H1 (cell line): Measurements from ENCODE around the gene PSMC3IP. TPM values are rescaled to one million over a fixed set of nuclear protein-coding genes. Genes with fewer than 3 reads are reported as not detected.

Source experiments
- CTCF ChIA-PET: fragments of 300-600 bp; sonication (Branson Sonifier 250); formaldehyde crosslinking; loops from one replicate; lab custom pipeline; 2021; ENCODE audit not compliant: partially characterized antibody; lab: Charles Lee
- POLR2A ChIA-PET: fragments of 300-600 bp; sonication (Branson Sonifier 250); formaldehyde crosslinking; loops from one replicate; lab custom pipeline; 2021; ENCODE audit warnings: inconsistent platforms; ENCODE audit not compliant: partially characterized antibody; lab: Charles Lee
- DNase-seq, 2 experiments: peaks; one replicate each; pipeline versions ENCODE4 v3.0.0 to v3.0.0-alpha.2; 2010 to 2022; ENCODE audit warnings: low spot score in 2 of 2, low read depth in 1 of 2, mixed read lengths in 1 of 2
- FAIRE-seq: peaks from 2 replicates; lab custom pipeline; 2011; peaks lifted over from hg19 to GRCh38; lab: Jason Lieb, UNC
- H2AFZ ChIP-seq: 2 replicates; pipeline ENCODE4 v1.8.1; 2012; ENCODE audit warnings: low read length, inconsistent platforms
- H2AK5ac ChIP-seq: 2 replicates; pipeline ENCODE4 v1.6.1; 2013; ENCODE audit warnings: low read depth, low read length
- H2BK120ac ChIP-seq: replicated peaks from 2 replicates; pipeline ENCODE3; 2013; ENCODE audit warnings: low read depth, low read length, inconsistent platforms
- H2BK12ac ChIP-seq: 2 replicates; pipeline ENCODE4 v1.6.1; 2013; ENCODE audit warnings: low read depth, low read length
- H2BK15ac ChIP-seq: 2 replicates; pipeline ENCODE4 v1.6.1; 2013; ENCODE audit warnings: low read length
- H2BK20ac ChIP-seq: 2 replicates; pipeline ENCODE4 v1.6.1; 2013; ENCODE audit warnings: low read length
- H2BK5ac ChIP-seq: 2 replicates; pipeline ENCODE4 v1.6.1; 2013; ENCODE audit warnings: low read depth, low read length
- H3K14ac ChIP-seq: 2 replicates; pipeline ENCODE4 v1.6.1; 2013; ENCODE audit warnings: inconsistent platforms; ENCODE audit not compliant: insufficient read length
- H3K18ac ChIP-seq: 2 replicates; pipeline ENCODE4 v1.6.1; 2013; ENCODE audit warnings: low read length; ENCODE audit errors: extremely low read depth
- H3K23ac ChIP-seq: 2 replicates; pipeline ENCODE4 v1.6.1; 2013; ENCODE audit warnings: inconsistent platforms; ENCODE audit not compliant: insufficient read length
- H3K23me2 ChIP-seq: 2 replicates; pipeline ENCODE4 v1.6.1; 2013; ENCODE audit warnings: low read depth, low read length
- H3K27ac ChIP-seq: 2 replicates; pipeline ENCODE4 v1.6.1; 2011; ENCODE audit warnings: low read depth, low read length, inconsistent platforms
- H3K27me3 ChIP-seq, 4 experiments: replicated peaks in 1 of 4; 1 replicate in 1 of 4; 2 replicates in 3 of 4; pipeline versions ENCODE4 v1.6.1 to v1.8.1; 2011 to 2013; ENCODE audit warnings: low read length in 3 of 4, mild to moderate bottlenecking in 3 of 4, inconsistent platforms in 2 of 4, mixed read lengths in 2 of 4, moderate library complexity in 1 of 4; ENCODE audit not compliant: control insufficient read depth in 3 of 4, insufficient read depth in 3 of 4; ENCODE audit errors: extremely low read depth in 1 of 4
- H3K36me3 ChIP-seq, 4 experiments: 2 replicates each; pipeline versions ENCODE4 v1.6.1 to v1.8.1; 2011 to 2013; ENCODE audit warnings: mild to moderate bottlenecking in 4 of 4, low read length in 3 of 4, moderate library complexity in 2 of 4, control low read depth in 1 of 4, inconsistent platforms in 1 of 4; ENCODE audit not compliant: insufficient read depth in 4 of 4, control insufficient read depth in 2 of 4
- H3K4ac ChIP-seq: replicated peaks from 2 replicates; pipeline ENCODE3; 2013; ENCODE audit warnings: low read length, low read depth, mixed read lengths, inconsistent platforms; ENCODE audit not compliant: insufficient read length
- H3K4me1 ChIP-seq, 4 experiments: replicated peaks in 1 of 4; 1 replicate in 1 of 4; 2 replicates in 3 of 4; pipeline versions ENCODE4 v1.6.1 to v1.8.1; 2011 to 2013; ENCODE audit warnings: low read length in 3 of 4, inconsistent platforms in 2 of 4, mixed read lengths in 1 of 4; ENCODE audit not compliant: insufficient read depth in 4 of 4, control insufficient read depth in 3 of 4
- H3K4me2 ChIP-seq, 2 experiments: 2 replicates each; pipeline versions ENCODE4 v1.6.1 to v1.8.1; 2011 to 2013; ENCODE audit warnings: low read depth in 2 of 2, low read length in 2 of 2, control low read depth in 1 of 2, inconsistent platforms in 1 of 2, mild to moderate bottlenecking in 1 of 2; ENCODE audit not compliant: insufficient read depth in 1 of 2
- H3K4me3 ChIP-seq, 4 experiments: fragments of 200-600, 300-600 bp in 1 of 4; sonication (generic), shearing (Covaris generic), sonication (Bioruptor Twin) in 1 of 4; 2 replicates each; pipeline versions ENCODE4 v1.5.1 to v1.8.1; 2011 to 2016; ENCODE audit warnings: low read length in 4 of 4, low read depth in 3 of 4, control low read depth in 2 of 4, inconsistent platforms in 2 of 4, mild to moderate bottlenecking in 2 of 4, mixed read lengths in 1 of 4, moderate library complexity in 1 of 4; ENCODE audit not compliant: insufficient read depth in 2 of 4; ENCODE audit errors: extremely low read depth in 1 of 4
- H3K56ac ChIP-seq: replicated peaks from 2 replicates; pipeline ENCODE3; 2013; ENCODE audit warnings: low read depth, mild to moderate bottlenecking, mixed read lengths, low read length, inconsistent platforms; ENCODE audit not compliant: insufficient read length
- H3K79me1 ChIP-seq: 2 replicates; pipeline ENCODE4 v1.6.1; 2013; ENCODE audit warnings: low read depth, low read length, control low read depth
- H3K79me2 ChIP-seq, 2 experiments: 2 replicates each; pipeline versions ENCODE4 v1.6.1 to v1.8.1; 2012 to 2013; ENCODE audit warnings: low read length in 2 of 2, mild to moderate bottlenecking in 2 of 2, inconsistent platforms in 1 of 2; ENCODE audit not compliant: insufficient read depth in 2 of 2, control insufficient read depth in 1 of 2
- H3K9ac ChIP-seq, 4 experiments: replicated peaks in 1 of 4; 1 replicate in 1 of 4; 2 replicates in 3 of 4; pipeline versions ENCODE4 v1.6.1 to v1.8.1; 2011 to 2013; ENCODE audit warnings: low read depth in 3 of 4, low read length in 3 of 4, control low read depth in 2 of 4, mild to moderate bottlenecking in 2 of 4, moderate library complexity in 2 of 4, inconsistent platforms in 1 of 4; ENCODE audit errors: extremely low read depth in 1 of 4
- H3K9me3 ChIP-seq, 2 experiments: 2 replicates each; pipeline versions ENCODE4 v1.6.1 to v1.8.1; 2012 to 2013; ENCODE audit warnings: mild to moderate bottlenecking in 2 of 2, moderate library complexity in 2 of 2, control low read depth in 1 of 2, inconsistent platforms in 1 of 2, low read depth in 1 of 2, low read length in 1 of 2, mixed read lengths in 1 of 2; ENCODE audit not compliant: insufficient read depth in 2 of 2
- H4K20me1 ChIP-seq, 2 experiments: replicated peaks in 1 of 2; 2 replicates each; pipeline versions ENCODE3 to v1.8.1; 2011 to 2013; ENCODE audit warnings: inconsistent platforms in 2 of 2, low read length in 2 of 2, mild to moderate bottlenecking in 1 of 2; ENCODE audit not compliant: insufficient read depth in 2 of 2, control insufficient read depth in 1 of 2
- H4K5ac ChIP-seq: 2 replicates; pipeline ENCODE4 v1.6.1; 2013; ENCODE audit warnings: low read length, low read depth, mixed read lengths, inconsistent platforms; ENCODE audit not compliant: insufficient read length
- H4K8ac ChIP-seq: 2 replicates; pipeline ENCODE4 v1.8.0; 2013; ENCODE audit warnings: mild to moderate bottlenecking, moderate library complexity, low read length, inconsistent platforms; ENCODE audit not compliant: insufficient read depth; ENCODE audit errors: extremely low read depth
- H4K91ac ChIP-seq: replicated peaks from 2 replicates; pipeline ENCODE3; 2013; ENCODE audit warnings: low read length, mixed read lengths, inconsistent platforms; ENCODE audit not compliant: insufficient read length
- BRCA1 ChIP-seq: IDR thresholded peaks from 2 replicates; pipeline ENCODE4 v1.6.1; 2012; ENCODE audit warnings: low read depth, low read length, improper control_type of control experiment
- HDAC2 ChIP-seq, 2 experiments: fragments of 300-600 bp in 1 of 2; sonication (generic) in 1 of 2; IDR thresholded peaks; 2 replicates each; pipeline ENCODE4 v1.6.1; 2011 to 2012; ENCODE audit warnings: low read depth in 2 of 2, low read length in 2 of 2, mild to moderate bottlenecking in 2 of 2, moderate library complexity in 2 of 2, borderline replicate concordance in 1 of 2, inconsistent platforms in 1 of 2
- KDM5A ChIP-seq: fragments of 200-600 bp; IDR thresholded peaks from 2 replicates; pipeline ENCODE4 v1.7.1; 2012; ENCODE audit warnings: mild to moderate bottlenecking, low read length, inconsistent platforms, mixed read lengths
- RAD21 ChIP-seq, 2 experiments: IDR thresholded peaks in 1 of 2; conservative IDR thresholded peaks in 1 of 2; 2 replicates each; pipeline ENCODE4 v1.6.1; 2011; ENCODE audit warnings: low read depth in 2 of 2, low read length in 2 of 2, improper control_type of control experiment in 1 of 2, inconsistent platforms in 1 of 2, mild to moderate bottlenecking in 1 of 2, moderate library complexity in 1 of 2
- SIRT6 ChIP-seq: IDR thresholded peaks from one replicate; pipeline ENCODE4 v1.7.1; 2012; ENCODE audit warnings: low read length, inconsistent platforms
- YY1 ChIP-seq: IDR thresholded peaks from 2 replicates; pipeline ENCODE4 v1.6.1; 2011; ENCODE audit warnings: low read depth, mild to moderate bottlenecking, low read length
- WGBS, 2 experiments: shearing (Covaris generic) in 1 of 2; methylation state at CpG; one replicate each; pipeline versions ENCODE4 v1.1.6 to v1.1.7; 2013 to 2015; ENCODE audit warnings: low lambda C conversion rate in 2 of 2, mixed read lengths in 2 of 2, inconsistent platforms in 1 of 2, low coverage in 1 of 2, missing lambda C conversion rate in 1 of 2; ENCODE audit not compliant: insufficient replicate concordance in 2 of 2, insufficient coverage in 1 of 2, insufficient read length in 1 of 2; ENCODE audit errors: extremely low coverage in 1 of 2, missing lambda C conversion rate in 1 of 2; 5-methylcytosine and 5-hydroxymethylcytosine counted together
- long read RNA-seq, 2 experiments: library from RNA in 1 of 2; library from capped mRNA in 1 of 2; stranded (forward); transcript quantifications; one replicate each; pipeline ENCODE4 v2.0.0, GENCODE V29; 2021; ENCODE audit warnings: inconsistent platforms in 1 of 2
- polyA minus RNA-seq, 3 experiments: library from RNA; depleted of rRNA, polyadenylated mRNA; stranded (reverse); fragments of >200 nt; gene quantifications; 1 replicate in 2 of 3; 2 replicates in 1 of 3; pipeline ENCODE4 v1.2.3, GENCODE V29; 2011
- polyA plus RNA-seq, 7 experiments: library from polyadenylated mRNA; depleted of rRNA in 3 of 7; stranded (reverse) in 5 of 7; unstranded in 2 of 7; fragments of >200 nt in 5 of 7; fragments of 200-250 nt in 2 of 7; gene quantifications; 1 replicate in 5 of 7; 2 replicates in 1 of 7; 4 replicates in 1 of 7; pipeline versions ENCODE4 v1.2.1 to v1.2.3, GENCODE V29; 2011 to 2013; ENCODE audit warnings: missing spikeins in 2 of 7, mixed read lengths in 2 of 7
- total RNA-seq: library from RNA; stranded (reverse); fragmentation: NEBNext Ultra II Directional; extraction: Animal tissue kit (Norgen Biotek cat#: 25700); gene quantifications from 2 replicates; pipeline ENCODE4 v1.2.1, GENCODE V29; 2021

PSMC3IP gene, protein sequence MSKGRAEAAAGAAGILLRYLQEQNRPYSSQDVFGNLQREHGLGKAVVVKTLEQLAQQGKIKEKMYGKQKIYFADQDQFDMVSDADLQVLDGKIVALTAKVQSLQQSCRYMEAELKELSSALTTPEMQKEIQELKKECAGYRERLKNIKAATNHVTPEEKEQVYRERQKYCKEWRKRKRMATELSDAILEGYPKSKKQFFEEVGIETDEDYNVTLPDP
- 21.9 and 22.7 TPM in 2 replicates for total RNA-seq
- 9.5 and 11.5 TPM in 2 replicates for polyA plus RNA-seq (2011; rRNA removed)
- polyA plus RNA-seq (2011; cell fraction: cytosol; rRNA removed): 18.9 TPM
- polyA plus RNA-seq (2011; cell fraction: nucleus; rRNA removed): 16.3 TPM
- polyA plus RNA-seq (2012, experiment 1 of 2): 26.9 to 30.2 TPM (median 28.3 TPM) in 4 replicates
- polyA plus RNA-seq (2012, experiment 2 of 2): 7.3 TPM
- 24.6 TPM for polyA plus RNA-seq (2013, experiment 1 of 2)
- 22.9 TPM for polyA plus RNA-seq (2013, experiment 2 of 2)
- 7.3 and 10.0 TPM in 2 replicates for polyA minus RNA-seq (2011; rRNA and poly(A)+ RNA removed)
- polyA minus RNA-seq (2011; cell fraction: cytosol; rRNA and poly(A)+ RNA removed): 7.6 TPM
- polyA minus RNA-seq (2011; cell fraction: nucleus; rRNA and poly(A)+ RNA removed): 17.1 TPM
- long read RNA-seq, experiment 1, partial matches to known transcripts: 5 of 7 reads
- long read RNA-seq, experiment 1, other reads (novel, unspliced or antisense): 2 of 7 reads
- long read RNA-seq, experiment 2, transcript PSMC3IP-204 (7 exons, 1,381 nt): minor isoform, 11 of 78 reads
- long read RNA-seq, experiment 2, transcript PSMC3IP-202 (8 exons, 1,416 nt): major isoform, 36 of 78 reads
- long read RNA-seq, experiment 2, partial matches to known transcripts: 12 of 78 reads
- long read RNA-seq, experiment 2, other reads (novel, unspliced or antisense): 14 of 78 reads

DNA sequence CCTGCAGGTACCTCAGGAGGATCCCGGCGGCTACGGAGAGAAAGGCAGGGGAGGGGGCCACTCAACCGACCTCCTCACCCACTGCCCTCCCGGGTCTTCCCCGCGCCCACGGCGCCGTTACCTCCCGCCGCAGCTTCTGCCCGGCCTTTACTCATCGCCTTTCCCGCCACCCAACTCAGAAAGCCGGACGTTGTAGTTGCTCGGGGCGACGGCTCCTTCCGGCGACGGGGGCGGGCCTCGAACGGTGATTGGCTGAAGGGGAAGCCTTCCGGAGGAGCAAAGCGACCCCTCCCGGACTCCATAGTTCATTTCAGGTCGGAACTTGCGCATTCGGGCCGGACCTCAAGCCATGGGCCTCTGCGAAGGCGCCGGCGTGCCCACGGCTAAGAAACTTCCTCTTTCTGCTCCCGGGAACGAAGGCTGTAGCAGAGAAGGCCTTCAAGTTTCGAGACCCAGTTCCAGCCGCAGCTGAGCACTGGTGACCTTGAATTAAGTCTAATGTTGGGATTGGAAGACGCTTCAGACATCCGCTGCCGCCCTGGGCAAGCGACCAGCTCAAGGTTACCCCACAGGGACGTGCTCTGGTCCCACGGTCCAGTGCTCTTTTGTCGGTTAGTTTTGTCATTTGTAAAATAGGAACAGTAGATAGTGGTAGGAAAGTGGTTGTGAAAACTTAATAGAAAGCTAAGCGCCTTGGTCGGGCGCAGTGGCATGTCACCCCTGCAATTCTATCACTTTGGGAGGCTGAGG, at the start of gene PSMC3IP:
TSS of gene PSMC3IP (minus strand) at position 198 of the 750 bp plus-strand sequence. CDS start at position 155, 43 bp downstream.
- H4K5ac ChIP-seq: peak within 1 kb of the TSS; percentile 89
- H4K91ac ChIP-seq: peak within 1 kb of the TSS; percentile 62
- peak within 1 kb of the TSS; percentile 13 for H3K56ac ChIP-seq
- peak within 1 kb of the TSS; percentile 80 to 99 (median 90) for H3K4me3 ChIP-seq
- peaks cover 0 to 19% of the 10 kb centered on the region in 2 experiments; a peak in 2 of 4 replicates for H3K79me2 ChIP-seq
- FAIRE-seq: no peak
- no peak within 1 kb of the TSS for H2BK12ac ChIP-seq
- H3K4me2 ChIP-seq: peak within 1 kb of the TSS; percentile 77 to 87
- H3K14ac ChIP-seq: no peak within 1 kb of the TSS
- POLR2A ChIA-PET: interaction anchor here (0.6 to 7.0 kb wide), 22 partner anchors 9 to 560 kb away, joined by 3 to 74 read pairs (median 4); partner anchors contain the start of genes CNTD1, COA3, COASY and DNAJC7
- H3K4ac ChIP-seq: peak within 1 kb of the TSS; percentile 71
- peak within 1 kb of the TSS; percentile 78 to 94 (median 88) for H3K9ac ChIP-seq
- DNase-seq: peak; percentile 84 to 94
- H2BK5ac ChIP-seq: peak within 1 kb of the TSS; percentile 84; the same call in 1 of the 2 replicates
- H3K79me1 ChIP-seq: no peaks in the 10 kb centered on the region
- H2AFZ ChIP-seq: peak within 1 kb of the TSS; percentile 38; the same call in 1 of the 2 replicates
- H3K23ac ChIP-seq: no peak within 1 kb of the TSS
- H3K9me3 ChIP-seq: no peaks in the 10 kb centered on the region
- H2AK5ac ChIP-seq: no peak within 1 kb of the TSS
- no peaks in the 10 kb centered on the region for H3K27me3 ChIP-seq
- H3K18ac ChIP-seq: peak within 1 kb of the TSS; percentile 98
- H3K27ac ChIP-seq: peak within 1 kb of the TSS; percentile 79
- H2BK120ac ChIP-seq: no peak within 1 kb of the TSS
- 1% methylated on average over 51 of the region's 52 CpGs; no CpG with 5 or more reads in 1 of the 2 experiments for WGBS, 2 experiments
- H2BK15ac ChIP-seq: no peak within 1 kb of the TSS; the same call in 1 of the 2 replicates
- peaks cover 0 to 1% of the 10 kb centered on the region in 2 experiments for H4K20me1 ChIP-seq
- no peak within 1 kb of the TSS for H2BK20ac ChIP-seq
- peaks cover 27 to 41% (median 32%) of the 10 kb centered on the region in 4 experiments for H3K36me3 ChIP-seq
- H3K4me1 ChIP-seq: no peaks in the 10 kb centered on the region
- H4K8ac ChIP-seq: peak within 1 kb of the TSS; percentile 96
- peaks cover 9% of the 10 kb centered on the region for H3K23me2 ChIP-seq
- CTCF ChIA-PET: interaction anchor here (0.6 to 3.9 kb wide), 46 partner anchors 8 to 252 kb away, joined by 3 to 32 read pairs (median 5); partner anchors contain the start of genes BECN1, CNTD1, COA3 and HSD17B1
- TF ChIP-seq HDAC2 (IDR thresholded peaks at IDR 0.05; ENCODE audit: borderline replicate concordance in 1 of 2, low read depth in 2 of 2, low read length in 2 of 2) (peak in 1 of 2 experiments; percentile 49; a peak in 1 of 4 replicates), KDM5A (peak; percentile 58; the same call in 1 of the 2 replicates), BRCA1 (no peak), SIRT6 (no peak), RAD21 (IDR thresholded peaks at IDR 0.05 in 1 of 2, conservative IDR thresholded peaks at IDR 0.05 in 1 of 2; ENCODE audit: low read depth in 2 of 2, low read length in 2 of 2) (peak in 1 of 2 experiments; percentile 18; a peak in 1 of 4 replicates), YY1 (peak; percentile 68; the same call in 1 of the 2 replicates)
